Naive B cell (primary cell): ENCODE data around the gene AIMP2. TPM values are rescaled to one million over a fixed set of nuclear protein-coding genes. Genes with fewer than 3 reads are reported as not detected.
"Not testable (repeated sequence)": the region's sequence is repeated elsewhere in the genome, so short reads cannot be mapped to it uniquely, and the experiment has no call there.

Experiments used
- ATAC-seq, 2 donors: fragments of 150-1000 bp; cut with Tn5 transposase; 2 replicates each; pipeline ENCODE4 v1.10.0; 2021; ENCODE audit warnings: low read depth in 2 of 2, mild to moderate bottlenecking in 2 of 2, moderate library complexity in 2 of 2
- DNase-seq: peaks from one replicate; pipeline ENCODE4 v3.0.0; 2022
- H3K27ac Mint-ChIP-seq, 6 donors: one replicate each; pipeline ENCODE4 v1.8.0; 2020 to 2022; ENCODE audit warnings: mild to moderate bottlenecking in 6 of 6, mixed read lengths in 6 of 6, moderate library complexity in 5 of 6, inconsistent platforms in 2 of 6
- H3K27me3 Mint-ChIP-seq, 3 donors: one replicate each; pipeline ENCODE4 v1.8.0; 2021 to 2022; ENCODE audit warnings: mixed read lengths in 3 of 3, mild to moderate bottlenecking in 1 of 3
- H3K36me3 Mint-ChIP-seq, 2 donors: one replicate each; pipeline ENCODE4 v1.8.0; 2020 to 2022; ENCODE audit warnings: mixed read lengths in 2 of 2, inconsistent platforms in 1 of 2, mild to moderate bottlenecking in 1 of 2
- H3K4me1 Mint-ChIP-seq, 3 donors: one replicate each; pipeline ENCODE4 v1.8.0; 2020 to 2022; ENCODE audit warnings: mixed read lengths in 3 of 3, inconsistent platforms in 1 of 3, mild to moderate bottlenecking in 1 of 3, moderate library complexity in 1 of 3
- H3K4me3 Mint-ChIP-seq, 8 donors: one replicate each; pipeline ENCODE4 v1.8.0; 2020 to 2022; ENCODE audit warnings: mild to moderate bottlenecking in 8 of 8, mixed read lengths in 8 of 8, moderate library complexity in 8 of 8, inconsistent platforms in 2 of 8
- H3K9me3 Mint-ChIP-seq, 7 donors: one replicate each; pipeline ENCODE4 v1.8.0; 2020 to 2022; ENCODE audit warnings: mixed read lengths in 7 of 7, mild to moderate bottlenecking in 5 of 7, inconsistent platforms in 2 of 7, moderate library complexity in 1 of 7
- polyA plus RNA-seq, 6 donors: library from polyadenylated mRNA; unstranded; fragments of 300-500 nt; fragmentation: Illumina TruSeq; gene quantifications; one replicate each; pipeline ENCODE4 v1.2.3, GENCODE V29; 2021; ENCODE audit warnings: low read depth in 6 of 6

AIMP2 gene
- polyA plus RNA-seq = 10 to 100 TPM; 14.2 to 24.3 (median 17.1) TPM

DNA sequence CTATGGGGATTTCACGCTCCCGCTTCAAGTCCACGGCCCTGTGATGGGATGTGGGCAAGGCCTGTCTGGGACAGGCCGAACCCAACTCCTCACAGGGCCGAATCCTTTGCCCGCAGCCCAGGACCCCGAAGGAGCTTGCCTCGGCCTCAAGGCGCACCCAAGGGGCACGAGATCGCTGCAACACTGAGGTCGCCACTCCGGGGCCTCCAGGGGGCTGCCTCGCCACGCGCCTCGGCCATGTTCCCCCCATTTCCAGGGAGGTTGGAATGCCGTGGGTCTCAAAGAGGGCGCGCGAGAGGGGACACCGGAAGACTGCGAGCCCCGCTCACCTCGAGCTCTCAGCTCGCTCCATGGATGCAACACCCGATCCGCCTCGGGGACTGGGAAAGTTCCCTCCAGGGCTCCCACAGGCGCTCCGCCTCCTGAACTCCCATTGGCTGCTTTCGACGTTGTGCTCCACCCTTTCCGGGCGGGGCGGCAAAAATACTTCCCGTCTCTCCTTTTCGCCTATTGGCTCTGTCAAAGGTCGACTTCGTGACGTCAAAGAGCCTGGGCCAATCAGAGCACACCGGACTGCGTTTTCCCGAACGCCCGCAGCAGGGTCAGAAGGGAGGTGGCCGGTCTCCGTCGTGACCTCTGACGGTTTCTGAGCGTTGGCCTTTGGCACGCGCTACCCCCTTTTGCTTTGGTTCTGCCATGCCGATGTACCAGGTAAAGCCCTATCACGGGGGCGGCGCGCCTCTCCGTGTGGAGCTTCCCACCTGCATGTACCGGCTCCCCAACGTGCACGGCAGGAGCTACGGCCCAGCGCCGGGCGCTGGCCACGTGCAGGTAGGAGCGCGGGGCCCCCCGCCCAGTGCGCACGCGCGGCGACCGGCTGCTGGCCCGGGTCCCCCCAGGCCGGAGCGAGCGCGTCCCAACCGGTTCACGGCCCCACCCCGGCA is at the start of gene AIMP2, which contains the start of gene PMS2:
AIMP2 (plus strand) TSS at position 605 of the 944 bp plus-strand sequence; CDS start at position 697, 92 bp downstream.
PMS2 (minus strand) TSS at position 382 of the 944 bp plus-strand sequence; CDS start at position 352, 30 bp downstream.
- H3K4me3 Mint-ChIP-seq = peak within 1 kb of the TSS; percentile 92 to 98 (median 97)
- ATAC-seq (peak; percentile 84), DNase-seq (peak; percentile 95)
- peak within 1 kb of the TSS; percentile 90 to 98 (median 96) for H3K27ac Mint-ChIP-seq
- H3K4me1 Mint-ChIP-seq = peaks cover 17 to 30% (median 20%) of the 10 kb centered on the region in 3 donors
- H3K36me3 Mint-ChIP-seq = no peaks in the 10 kb centered on the region
- H3K9me3 Mint-ChIP-seq = no peaks in the 10 kb centered on the region
- H3K27me3 Mint-ChIP-seq = no peaks in the 10 kb centered on the region

DNA sequence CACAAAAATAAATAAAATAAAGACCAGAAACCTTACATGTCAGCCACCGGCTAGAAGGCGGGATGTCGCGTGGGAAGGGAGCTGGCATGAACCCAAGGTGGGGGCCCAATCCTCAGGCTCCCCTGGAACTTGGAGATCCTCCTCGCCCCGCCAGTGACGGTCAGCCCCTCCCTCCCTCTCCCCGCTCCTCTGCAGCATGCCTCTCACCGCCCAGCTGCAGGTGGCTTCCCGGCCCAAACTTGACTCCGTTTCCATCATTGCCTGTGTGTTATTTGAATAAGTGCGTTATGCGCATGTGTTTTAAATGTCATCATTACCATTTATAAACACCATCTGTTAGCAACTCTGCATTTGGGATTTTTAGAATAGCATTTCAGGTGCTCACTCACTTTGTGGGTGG is 45.9 kb upstream of the AIMP2 start:
- not testable (repeated sequence) for H3K27ac Mint-ChIP-seq, H3K4me3 Mint-ChIP-seq, H3K27me3 Mint-ChIP-seq, H3K36me3 Mint-ChIP-seq, DNase-seq, H3K9me3 Mint-ChIP-seq, ATAC-seq, H3K4me1 Mint-ChIP-seq

DNA sequence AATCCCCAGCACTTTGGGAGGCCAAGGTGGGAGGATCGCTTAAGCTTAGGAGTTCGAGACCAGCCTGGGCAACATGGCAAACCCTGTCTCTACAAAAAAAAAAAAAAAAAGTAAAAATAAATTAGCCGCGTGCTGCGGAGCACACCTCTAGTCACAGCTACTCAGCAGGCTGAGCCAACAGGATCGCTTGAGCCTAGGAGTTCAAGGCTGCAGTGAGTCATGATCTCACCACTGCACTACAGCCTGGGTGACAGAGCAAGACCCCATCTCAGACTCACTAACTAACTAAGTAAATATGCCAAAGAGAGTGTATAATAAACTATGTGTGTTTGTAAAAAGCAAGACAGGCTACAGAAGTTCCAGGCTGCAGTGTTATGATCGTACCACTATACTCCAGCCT is 45.3 kb upstream of the AIMP2 start:
- DNase-seq, H3K27me3 Mint-ChIP-seq, H3K9me3 Mint-ChIP-seq, H3K4me3 Mint-ChIP-seq, H3K27ac Mint-ChIP-seq, H3K36me3 Mint-ChIP-seq, ATAC-seq, H3K4me1 Mint-ChIP-seq: not testable (repeated sequence)

DNA sequence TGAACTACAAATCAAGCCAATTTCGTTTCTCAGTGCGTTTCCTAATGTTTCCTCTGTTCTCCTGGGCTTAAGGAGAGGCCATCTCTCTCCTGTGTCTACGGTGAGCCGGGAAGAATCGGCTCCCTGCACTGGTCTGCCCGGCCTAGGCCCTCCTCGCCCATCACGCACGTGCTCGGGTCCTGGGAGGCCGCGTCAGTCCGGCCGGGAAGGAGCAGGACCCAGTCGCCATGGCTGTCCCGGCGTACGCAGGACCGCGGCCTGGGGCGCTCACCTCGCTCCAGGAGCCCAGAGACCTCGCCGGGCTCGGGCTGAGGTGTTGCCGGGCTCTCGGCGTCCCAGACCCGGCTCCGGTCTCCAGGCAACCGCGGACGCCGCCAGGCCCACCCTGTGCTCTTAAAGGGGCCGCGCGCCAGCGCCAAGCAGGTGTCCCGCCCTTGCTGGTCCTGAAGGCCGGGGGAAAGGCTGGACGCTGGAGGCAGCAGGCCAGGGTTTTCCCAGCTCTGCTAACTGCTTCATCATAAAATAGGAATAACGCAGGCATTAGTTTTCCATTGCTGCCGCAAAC is 38.6 kb upstream of the AIMP2 start, which contains the start of gene RSPH10B:
RSPH10B (minus strand) TSS at position 343 of the 565 bp plus-strand sequence. CDS start 3,573 bp downstream, outside the sequence.
- not testable (repeated sequence) for H3K27me3 Mint-ChIP-seq, H3K36me3 Mint-ChIP-seq, H3K27ac Mint-ChIP-seq, DNase-seq, H3K9me3 Mint-ChIP-seq, H3K4me1 Mint-ChIP-seq, H3K4me3 Mint-ChIP-seq, ATAC-seq

DNA sequence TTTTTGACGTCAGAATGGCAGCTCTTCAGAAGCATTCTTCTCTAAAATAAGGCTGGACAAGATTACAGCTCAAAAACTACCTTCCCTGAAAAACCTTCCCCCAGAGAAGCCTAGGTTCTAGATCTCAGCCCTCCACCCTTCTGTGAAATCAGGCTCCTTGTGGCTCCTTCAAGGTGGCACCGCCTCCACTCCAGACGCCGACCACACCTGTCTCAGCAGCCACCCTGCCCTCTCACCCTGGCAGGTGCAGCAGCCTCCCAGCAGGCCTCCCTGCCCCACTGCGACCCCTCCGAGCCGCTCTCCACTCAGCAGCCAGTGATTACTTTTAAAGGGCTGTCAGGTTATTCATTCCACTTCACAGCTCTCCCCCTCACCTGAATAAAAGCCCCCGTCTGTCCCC is 35.5 kb upstream of the AIMP2 start:
- H3K4me1 Mint-ChIP-seq = not testable (repeated sequence)

DNA sequence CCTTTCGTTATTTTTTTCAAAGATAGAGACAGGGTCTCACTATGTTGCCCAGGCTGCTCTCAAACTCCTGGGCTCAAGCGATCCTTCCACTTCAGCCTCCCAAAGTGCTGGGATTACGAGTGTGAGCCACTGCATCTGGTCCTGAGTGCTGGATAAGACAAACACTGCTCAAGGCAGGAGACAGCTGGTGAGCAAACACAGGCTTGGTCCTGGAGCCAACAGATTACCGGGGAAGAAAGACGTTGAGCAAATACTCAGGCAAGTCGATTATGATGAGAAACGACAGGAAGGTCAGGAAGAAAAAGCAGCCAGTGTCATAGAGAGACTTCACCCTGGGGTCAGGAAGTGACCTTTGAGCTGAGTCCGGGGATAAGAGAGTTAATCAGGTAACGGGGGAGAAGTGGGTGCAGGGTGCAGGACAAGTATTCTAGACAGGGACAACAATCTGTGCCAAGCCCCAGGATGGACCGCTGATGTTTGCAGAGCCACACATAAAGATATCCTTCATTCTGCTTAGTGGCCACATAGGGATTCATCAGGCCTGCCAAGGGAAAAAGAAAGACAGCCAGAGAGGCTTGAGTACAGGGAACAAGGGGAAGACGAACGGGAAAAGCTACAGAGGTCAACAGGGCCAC is 29.3 kb upstream of the AIMP2 start:
- DNase-seq, H3K27me3 Mint-ChIP-seq, H3K36me3 Mint-ChIP-seq, H3K9me3 Mint-ChIP-seq, ATAC-seq, H3K4me3 Mint-ChIP-seq, H3K4me1 Mint-ChIP-seq: not testable (repeated sequence)
- peak overlapping the region in 1 of 6 donors; percentile 11 for H3K27ac Mint-ChIP-seq

More for the DNA sequence above, 35.5 kb upstream of the AIMP2 start:
- ATAC-seq, DNase-seq, H3K4me3 Mint-ChIP-seq, H3K36me3 Mint-ChIP-seq, H3K9me3 Mint-ChIP-seq, H3K27ac Mint-ChIP-seq, H3K27me3 Mint-ChIP-seq: not testable (repeated sequence)

DNA sequence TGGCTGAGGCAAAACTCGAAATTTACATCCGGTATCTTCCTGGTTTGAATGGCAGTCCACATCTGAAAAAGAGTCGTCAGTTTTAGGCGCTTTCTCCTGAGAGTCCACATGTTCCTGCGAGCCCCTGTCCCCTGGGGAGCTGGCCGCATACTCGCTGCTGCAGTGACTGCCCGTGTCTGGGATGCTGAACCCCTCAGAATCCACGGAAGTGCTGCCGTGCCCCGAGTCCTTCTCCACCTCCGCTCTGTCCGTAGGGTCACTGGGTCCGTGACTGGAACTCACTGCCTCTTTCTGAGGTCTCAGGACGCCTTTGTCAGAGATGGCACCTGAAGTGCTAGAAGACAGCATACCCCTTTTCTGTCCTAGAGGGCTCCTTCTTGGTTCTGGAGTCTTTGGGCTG is 22.0 kb upstream of the AIMP2 start:
- H3K4me3 Mint-ChIP-seq, H3K27me3 Mint-ChIP-seq, ATAC-seq, H3K9me3 Mint-ChIP-seq, H3K27ac Mint-ChIP-seq, H3K4me1 Mint-ChIP-seq, H3K36me3 Mint-ChIP-seq, DNase-seq: not testable (repeated sequence)

DNA sequence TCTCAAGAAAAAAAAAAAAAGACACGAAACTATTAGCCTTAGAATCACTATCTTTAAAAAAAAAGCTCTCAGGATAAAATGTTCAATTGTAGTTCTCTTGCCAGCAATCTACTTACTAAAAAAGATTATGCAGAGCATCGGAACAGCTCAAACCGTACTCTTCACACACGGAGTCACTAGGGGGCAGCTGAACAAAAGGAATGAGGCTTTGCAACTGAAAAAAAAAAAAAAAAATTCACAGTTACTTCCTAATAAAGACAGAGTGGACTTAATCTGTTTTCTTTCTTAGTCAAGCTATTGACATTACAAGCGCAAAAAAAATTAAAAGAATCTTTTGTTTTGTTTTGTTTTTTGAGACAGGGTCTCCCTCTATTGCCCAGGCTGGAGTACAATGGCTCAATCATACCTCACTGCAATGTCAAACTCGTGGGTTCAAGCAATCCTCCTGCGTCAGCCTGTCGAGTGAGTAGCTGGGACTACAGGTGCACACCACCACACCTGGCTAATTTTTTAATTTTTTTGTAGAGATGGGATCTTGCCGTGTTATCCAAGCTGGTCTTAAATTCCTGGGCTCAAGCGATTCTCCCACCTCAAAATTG is 11.8 kb upstream of the AIMP2 start:
- peaks cover 7 to 18% of the 10 kb centered on the region in 2 donors for H3K36me3 Mint-ChIP-seq
- no peaks in the 10 kb centered on the region for H3K9me3 Mint-ChIP-seq
- no peak overlapping the region for H3K4me3 Mint-ChIP-seq
- DNase-seq (peak; percentile 55), ATAC-seq (peak; percentile 68 to 84)
- peak overlapping the region in 2 of 6 donors; percentile 15 for H3K27ac Mint-ChIP-seq
- peaks cover 0 to 3% (median 1%) of the 10 kb centered on the region in 3 donors for H3K4me1 Mint-ChIP-seq
- H3K27me3 Mint-ChIP-seq = no peaks in the 10 kb centered on the region

DNA sequence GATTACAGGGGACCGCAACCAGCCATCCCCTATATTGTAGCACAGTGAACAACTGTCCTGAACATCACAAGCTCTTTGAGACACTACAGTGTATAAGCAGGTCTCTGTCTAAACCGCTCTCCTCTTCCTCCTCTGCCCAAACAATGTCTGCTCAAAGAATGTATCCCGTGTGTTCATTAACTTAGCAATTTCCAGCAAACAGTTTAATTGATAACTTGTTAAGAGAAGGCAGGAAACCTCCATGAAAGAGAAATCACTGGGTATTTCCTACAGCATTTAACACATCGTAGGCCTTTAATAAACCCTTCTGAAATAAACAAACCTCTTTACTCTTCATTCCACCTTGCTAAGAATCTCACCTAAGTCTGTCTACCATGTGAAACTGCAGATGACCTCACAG is 1.7 kb upstream of the AIMP2 start:
- ATAC-seq (no peak), DNase-seq (no peak)
- no peaks in the 10 kb centered on the region for H3K9me3 Mint-ChIP-seq
- H3K36me3 Mint-ChIP-seq = no peaks in the 10 kb centered on the region
- peaks cover 13 to 25% (median 16%) of the 10 kb centered on the region in 3 donors for H3K4me1 Mint-ChIP-seq
- H3K27me3 Mint-ChIP-seq = no peaks in the 10 kb centered on the region
- peak overlapping the region in 4 of 6 donors; percentile 4 to 24 (median 20) for H3K27ac Mint-ChIP-seq
- peak overlapping the region; percentile 16 to 97 (median 56) for H3K4me3 Mint-ChIP-seq

DNA sequence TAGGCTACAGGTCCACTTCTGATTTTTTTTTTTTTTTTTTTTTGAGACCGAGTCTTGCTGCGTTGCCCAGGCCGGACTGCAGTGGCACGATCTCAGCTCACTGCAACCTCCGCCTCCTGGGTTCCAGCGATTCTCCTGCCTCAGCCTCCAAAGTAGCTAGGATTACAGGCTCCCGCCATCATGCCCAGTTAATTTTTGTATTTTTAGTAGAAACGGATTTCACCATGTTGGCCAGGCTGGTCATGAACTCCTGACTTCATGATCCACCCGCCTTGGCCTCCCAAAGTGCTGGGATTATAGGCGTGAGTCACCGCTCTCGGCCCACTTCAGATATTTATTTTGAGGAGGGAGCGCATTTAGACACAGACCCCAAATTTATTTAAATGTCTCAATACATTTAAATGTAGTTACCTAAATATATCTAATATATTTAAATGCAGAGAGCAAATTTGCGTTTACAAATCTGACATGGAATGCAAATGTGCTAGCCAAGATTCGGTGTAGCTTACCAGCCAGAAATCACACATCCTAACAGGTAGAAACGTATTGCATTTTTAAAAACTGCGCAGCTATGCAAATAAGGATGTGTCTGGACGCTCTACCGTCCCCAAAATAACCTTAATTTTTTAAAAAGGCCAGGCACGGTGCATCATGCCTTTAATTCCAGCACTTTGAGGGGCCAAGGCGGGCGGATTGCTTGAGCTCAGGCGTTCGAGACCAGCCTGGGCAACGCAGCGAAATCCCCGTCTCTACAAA is 1.1 kb upstream of the AIMP2 start:
- not testable (repeated sequence) for ATAC-seq, H3K9me3 Mint-ChIP-seq, H3K27me3 Mint-ChIP-seq, H3K36me3 Mint-ChIP-seq, DNase-seq
- Mint-ChIP-seq H3K4me3 (peak overlapping the region in 7 of 8 donors; percentile 72 to 97 (median 94)), H3K27ac (peak overlapping the region in 2 of 6 donors; percentile 21 to 56), H3K4me1 (peaks cover 17 to 30% (median 20%) of the 10 kb centered on the region in 3 donors)

DNA sequence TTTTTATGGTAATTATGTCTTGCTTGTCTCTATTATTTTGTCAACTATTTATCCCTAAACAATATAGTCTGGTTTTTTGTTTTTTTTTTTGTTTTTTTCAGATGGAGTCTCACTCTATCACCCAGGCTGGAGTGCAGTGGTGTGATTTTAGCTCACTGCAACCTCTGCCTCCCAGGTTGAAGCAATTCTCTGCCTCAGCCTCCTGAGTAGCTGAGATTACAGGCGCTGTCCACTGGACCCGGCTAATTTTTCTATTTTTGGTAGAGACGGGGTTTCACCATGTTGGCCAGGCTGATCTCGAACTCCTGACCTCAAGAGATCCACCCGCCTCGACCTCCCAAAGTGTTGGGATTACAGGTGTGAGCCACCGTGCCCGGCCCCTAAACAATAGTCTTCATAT is 1.3 kb downstream of the AIMP2 start:
- H3K27me3 Mint-ChIP-seq, H3K36me3 Mint-ChIP-seq, H3K9me3 Mint-ChIP-seq, DNase-seq, ATAC-seq: not testable (repeated sequence)
- H3K4me1 Mint-ChIP-seq = peaks cover 17 to 30% (median 20%) of the 10 kb centered on the region in 3 donors
- H3K27ac Mint-ChIP-seq = peak overlapping the region in 4 of 6 donors; percentile 56 to 96 (median 90)
- H3K4me3 Mint-ChIP-seq = peak overlapping the region; percentile 62 to 98 (median 90)

DNA sequence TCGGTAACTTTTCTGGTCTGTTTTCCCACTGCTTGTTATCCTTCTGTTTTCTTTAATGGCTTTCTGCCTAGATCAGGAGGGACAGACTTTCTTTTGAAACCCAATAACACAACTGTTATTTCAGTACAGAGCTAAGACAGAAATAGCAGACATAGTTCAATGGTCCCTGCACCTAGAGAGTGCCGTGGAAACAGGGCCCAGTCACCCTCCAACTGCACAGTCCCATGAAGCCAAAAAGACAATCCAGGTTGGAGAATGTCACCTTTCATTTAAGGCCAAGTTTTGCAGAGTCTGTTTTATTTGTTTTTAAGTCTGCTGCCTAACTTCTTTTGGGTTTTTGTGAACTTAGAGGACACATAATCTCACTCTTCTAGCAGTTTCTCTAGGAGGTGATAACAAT is 2.5 kb downstream of the AIMP2 start:
- no peaks in the 10 kb centered on the region for H3K27me3 Mint-ChIP-seq
- peaks cover 17 to 30% (median 20%) of the 10 kb centered on the region in 3 donors for H3K4me1 Mint-ChIP-seq
- DNase-seq (no peak), ATAC-seq (no peak)
- H3K36me3 Mint-ChIP-seq = no peaks in the 10 kb centered on the region
- no peaks in the 10 kb centered on the region for H3K9me3 Mint-ChIP-seq
- peak overlapping the region in 2 of 8 donors; percentile 92 to 97 for H3K4me3 Mint-ChIP-seq
- peak overlapping the region in 2 of 6 donors; percentile 6 to 30 for H3K27ac Mint-ChIP-seq
